Sigmoid colon (tissue), 7 donors: ENCODE measurements around the gene RPA3. TPM values are rescaled to one million over a fixed set of nuclear protein-coding genes. Genes with fewer than 3 reads are reported as not detected.

Source experiments
- DNase-seq: peaks from one replicate; pipeline ENCODE4 v3.0.0-alpha.2; 2019
- H3K27ac ChIP-seq, 4 donors: fragments of 200-600 bp; sonication (generic); one replicate each; pipeline ENCODE4 v1.5.1; 2016 to 2019; ENCODE audit warnings: mild to moderate bottlenecking in 1 of 4
- H3K27me3 ChIP-seq, 3 donors: fragments of 200-600 bp; sonication (generic); one replicate each; pipeline ENCODE4 v1.5.1; 2019; ENCODE audit warnings: mild to moderate bottlenecking in 1 of 3
- H3K36me3 ChIP-seq, 4 donors: fragments of 200-600 bp; sonication (generic); one replicate each; pipeline ENCODE4 v1.5.1; 2016 to 2019
- H3K4me1 ChIP-seq, 4 donors: fragments of 200-600 bp; sonication (generic); one replicate each; pipeline ENCODE4 v1.5.1; 2017 to 2019
- H3K4me3 ChIP-seq, 4 donors: fragments of 200-600 bp; sonication (generic); one replicate each; pipeline ENCODE4 v1.5.1; 2017 to 2019; ENCODE audit warnings: mild to moderate bottlenecking in 2 of 4, moderate library complexity in 1 of 4
- H3K9me3 ChIP-seq, 4 donors: fragments of 200-600 bp in 3 of 4; sonication (generic) in 3 of 4; one replicate each; pipeline versions ENCODE4 v1.5.1 to v1.6.1; 2013 to 2019
- EP300 ChIP-seq, 4 donors: sonication (generic); formaldehyde crosslinking; IDR thresholded peaks; one replicate each; pipeline ENCODE4 v1.6.1; 2017; ENCODE audit warnings: antibody characterized with exemption in 4 of 4
- POLR2A ChIP-seq, 2 donors: fragments of 450-650 bp; IDR thresholded peaks; one replicate each; pipeline ENCODE4 v1.6.1; 2016; ENCODE audit warnings: antibody characterized with exemption in 2 of 2, mild to moderate bottlenecking in 2 of 2, moderate library complexity in 2 of 2
- POLR2AphosphoS5 ChIP-seq, 4 donors: sonication (generic); formaldehyde crosslinking; IDR thresholded peaks; one replicate each; pipeline ENCODE4 v1.6.1; 2017; ENCODE audit warnings: antibody characterized with exemption in 4 of 4
- WGBS, 2 donors: extraction: QIAGEN DNeasy Blood & Tissue Kit; methylation state at CpG; one replicate each; pipeline ENCODE4 v1.1.7; 2013; 5-methylcytosine and 5-hydroxymethylcytosine counted together
- intact Hi-C: fragments of 100-400 bp; cut with DNase I; formaldehyde crosslinking; loops from one replicate; pipeline ENCODE4 v1.15.1; 2023
- polyA plus RNA-seq, 3 donors: library from polyadenylated mRNA; stranded (reverse); fragments of 200-250 nt; gene quantifications; one replicate each; pipeline ENCODE4 v1.2.3, GENCODE V29; 2013
- total RNA-seq, 4 donors: library from RNA; depleted of rRNA; stranded (reverse); fragments of >200 nt; gene quantifications; one replicate each; pipeline ENCODE4 v1.1.0, GENCODE V29; 2016
- TF ChIP-seq, protein P1 (sequence below), 4 experiments: fragments of 450-650 bp in 3 of 4; fragments of 200-600 bp in 1 of 4; IDR thresholded peaks; one replicate each; pipeline ENCODE4 v1.5.1; 2016 to 2019; ENCODE audit warnings: antibody characterized with exemption in 4 of 4, mild to moderate bottlenecking in 3 of 4, moderate library complexity in 2 of 4
- donor health status: healthy with polysubstance abuse.
- donor health status: Bipolar disorder and iron deficiency.
- donor health status: healthy.

The RPA3 gene
- total and polyA plus RNA-seq, 7 donors = 15.8 to 66.8 (median 30.3) TPM

DNA sequence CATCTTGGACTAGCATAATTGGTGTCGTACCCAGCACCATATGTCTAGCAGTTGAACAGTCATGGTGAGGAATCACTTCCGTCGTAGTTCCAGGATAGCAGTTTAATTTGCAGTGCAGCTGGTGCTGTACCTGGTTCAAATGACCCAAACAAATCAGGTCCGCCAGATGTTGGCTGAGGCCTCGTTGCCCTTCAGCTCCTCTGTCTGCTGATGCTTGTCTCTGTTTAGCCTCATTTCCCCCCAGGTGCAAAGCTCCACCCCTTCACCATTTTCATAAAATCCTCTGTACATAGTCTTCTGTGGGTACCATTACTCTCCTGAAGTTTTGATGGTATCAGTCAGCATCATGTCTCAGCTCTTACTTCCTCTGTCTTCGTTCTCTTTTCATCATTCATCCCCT lies 42.7 kb downstream of the RPA3 start:
- Histone ChIP-seq H3K27me3 (no peaks in the 10 kb centered on the region), H3K4me1 (peaks cover 0 to 8% (median 3%) of the 10 kb centered on the region in 4 donors), H3K4me3 (no peak overlapping the region), H3K36me3 (no peaks in the 10 kb centered on the region), H3K27ac (no peak overlapping the region), H3K9me3 (no peaks in the 10 kb centered on the region)
- WGBS, 2 donors = 81% methylated on average over 6 of the region's 6 CpGs
- TF ChIP-seq EP300 (IDR thresholded peaks at IDR 0.05) (no peak), POLR2A (IDR thresholded peaks at IDR 0.05) (no peak), POLR2AphosphoS5 (IDR thresholded peaks at IDR 0.05) (no peak)
- TF ChIP-seq, protein P1, sequence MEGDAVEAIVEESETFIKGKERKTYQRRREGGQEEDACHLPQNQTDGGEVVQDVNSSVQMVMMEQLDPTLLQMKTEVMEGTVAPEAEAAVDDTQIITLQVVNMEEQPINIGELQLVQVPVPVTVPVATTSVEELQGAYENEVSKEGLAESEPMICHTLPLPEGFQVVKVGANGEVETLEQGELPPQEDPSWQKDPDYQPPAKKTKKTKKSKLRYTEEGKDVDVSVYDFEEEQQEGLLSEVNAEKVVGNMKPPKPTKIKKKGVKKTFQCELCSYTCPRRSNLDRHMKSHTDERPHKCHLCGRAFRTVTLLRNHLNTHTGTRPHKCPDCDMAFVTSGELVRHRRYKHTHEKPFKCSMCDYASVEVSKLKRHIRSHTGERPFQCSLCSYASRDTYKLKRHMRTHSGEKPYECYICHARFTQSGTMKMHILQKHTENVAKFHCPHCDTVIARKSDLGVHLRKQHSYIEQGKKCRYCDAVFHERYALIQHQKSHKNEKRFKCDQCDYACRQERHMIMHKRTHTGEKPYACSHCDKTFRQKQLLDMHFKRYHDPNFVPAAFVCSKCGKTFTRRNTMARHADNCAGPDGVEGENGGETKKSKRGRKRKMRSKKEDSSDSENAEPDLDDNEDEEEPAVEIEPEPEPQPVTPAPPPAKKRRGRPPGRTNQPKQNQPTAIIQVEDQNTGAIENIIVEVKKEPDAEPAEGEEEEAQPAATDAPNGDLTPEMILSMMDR (IDR thresholded peaks at IDR 0.05) = no peak
- intact Hi-C loops = no loop called here
- no peak for DNase-seq

- H3K36me3 ChIP-seq = no peaks in the 10 kb centered on the region
- H3K27ac ChIP-seq = no peak overlapping the region
- no peak overlapping the region for H3K4me3 ChIP-seq
- H3K4me1 ChIP-seq = peaks cover 0 to 8% (median 3%) of the 10 kb centered on the region in 4 donors
- H3K9me3 ChIP-seq = no peaks in the 10 kb centered on the region
- H3K27me3 ChIP-seq = no peaks in the 10 kb centered on the region
- TF ChIP-seq, protein P1 (IDR thresholded peaks at IDR 0.05) = no peak
- TF ChIP-seq POLR2AphosphoS5 (IDR thresholded peaks at IDR 0.05) = no peak
- no peak for TF ChIP-seq POLR2A (IDR thresholded peaks at IDR 0.05)
- no peak for TF ChIP-seq EP300 (IDR thresholded peaks at IDR 0.05)
- WGBS, 2 donors = 85 to 86% methylated on average over 2 of the region's 2 CpGs
- no peak for DNase-seq
- intact Hi-C loops = no loop called here
Observed at GRCh38 chr7:7673240-7673550, 45.2 kb downstream of the RPA3 start.

DNA sequence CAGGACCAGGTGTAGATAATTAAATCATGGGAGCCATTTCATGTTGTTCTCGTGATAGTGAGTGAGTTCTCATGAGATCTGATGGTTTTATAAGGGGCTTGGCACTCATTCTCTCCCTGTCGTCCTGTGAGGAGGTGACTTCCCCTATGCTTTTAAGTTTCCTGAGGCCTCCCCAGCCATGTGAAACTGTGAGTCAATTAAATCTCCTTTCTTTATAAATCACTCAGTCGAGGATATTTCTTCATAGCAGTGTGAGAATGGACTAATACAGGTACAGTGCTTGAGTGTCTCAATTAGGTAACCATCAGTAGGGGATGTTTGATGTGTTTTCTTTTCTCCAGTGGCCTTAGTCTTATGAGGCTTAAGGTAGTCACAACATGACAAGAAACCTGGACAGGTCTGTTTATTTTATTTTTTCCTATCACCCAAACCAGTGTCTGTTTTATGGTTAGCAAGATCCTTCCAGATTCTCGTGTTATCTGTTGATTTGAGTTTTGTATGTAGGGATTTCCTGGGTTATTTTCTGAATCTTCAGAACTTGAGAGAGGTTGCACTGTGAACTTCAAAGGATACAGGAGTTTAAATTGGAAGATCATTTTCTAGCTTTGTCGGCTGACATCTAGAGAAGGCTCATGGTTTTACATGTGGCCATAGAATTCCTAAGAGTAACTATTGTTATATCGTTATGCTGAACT lies 45.7 kb downstream of the RPA3 start:
- intact Hi-C loops = no loop called here
- no peak for DNase-seq
- TF ChIP-seq, protein P1 (IDR thresholded peaks at IDR 0.05) = no peak
- TF ChIP-seq EP300 (IDR thresholded peaks at IDR 0.05) (no peak), POLR2A (IDR thresholded peaks at IDR 0.05) (no peak), POLR2AphosphoS5 (IDR thresholded peaks at IDR 0.05) (no peak)
- H3K27ac ChIP-seq = no peak overlapping the region
- no peaks in the 10 kb centered on the region for H3K9me3 ChIP-seq
- peaks cover 0 to 8% (median 3%) of the 10 kb centered on the region in 4 donors for H3K4me1 ChIP-seq
- 81 to 86% methylated on average over 6 of the region's 6 CpGs for WGBS, 2 donors
- H3K36me3 ChIP-seq = no peaks in the 10 kb centered on the region
- no peak overlapping the region for H3K4me3 ChIP-seq
- H3K27me3 ChIP-seq = no peaks in the 10 kb centered on the region

- no peak for DNase-seq
- 62 to 78% methylated on average over 3 of the region's 3 CpGs for WGBS, 2 donors
- intact Hi-C loops = no loop called here
- H3K4me1 ChIP-seq = peaks cover 0 to 8% (median 3%) of the 10 kb centered on the region in 4 donors
- H3K4me3 ChIP-seq = no peak overlapping the region
- H3K27ac ChIP-seq = no peak overlapping the region
- no peaks in the 10 kb centered on the region for H3K9me3 ChIP-seq
- H3K27me3 ChIP-seq = no peaks in the 10 kb centered on the region
- H3K36me3 ChIP-seq = no peaks in the 10 kb centered on the region
- TF ChIP-seq, protein P1 (IDR thresholded peaks at IDR 0.05) = no peak
- no peak for TF ChIP-seq POLR2AphosphoS5 (IDR thresholded peaks at IDR 0.05)
- no peak for TF ChIP-seq POLR2A (IDR thresholded peaks at IDR 0.05)
- TF ChIP-seq EP300 (IDR thresholded peaks at IDR 0.05) = no peak
Observed at GRCh38 chr7:7671361-7671760, 47.0 kb downstream of the RPA3 start.

- H3K27me3 ChIP-seq = no peaks in the 10 kb centered on the region
- H3K4me1 ChIP-seq = peaks cover 0 to 8% (median 3%) of the 10 kb centered on the region in 4 donors
- H3K9me3 ChIP-seq = no peaks in the 10 kb centered on the region
- 89 to 90% methylated on average over 3 of the region's 3 CpGs for WGBS, 2 donors
- H3K27ac ChIP-seq = no peak overlapping the region
- intact Hi-C loops = no loop called here
- no peak for TF ChIP-seq POLR2AphosphoS5 (IDR thresholded peaks at IDR 0.05)
- TF ChIP-seq EP300 (IDR thresholded peaks at IDR 0.05) = no peak
- no peak for TF ChIP-seq POLR2A (IDR thresholded peaks at IDR 0.05)
- TF ChIP-seq, protein P1 (IDR thresholded peaks at IDR 0.05) = no peak
- no peak overlapping the region for H3K4me3 ChIP-seq
- DNase-seq = no peak
- H3K36me3 ChIP-seq = no peaks in the 10 kb centered on the region
Observed at GRCh38 chr7:7670490-7670889, 47.9 kb downstream of the RPA3 start.
